Measurements from ENCODE around the gene ABR. TPM values are rescaled to one million over a fixed set of nuclear protein-coding genes. Genes with fewer than 3 reads are reported as not detected.

The ABR gene
- total RNA-seq, 4 donors from 2014 or later = 286 to 1,099 (median 522) TPM

DNA sequence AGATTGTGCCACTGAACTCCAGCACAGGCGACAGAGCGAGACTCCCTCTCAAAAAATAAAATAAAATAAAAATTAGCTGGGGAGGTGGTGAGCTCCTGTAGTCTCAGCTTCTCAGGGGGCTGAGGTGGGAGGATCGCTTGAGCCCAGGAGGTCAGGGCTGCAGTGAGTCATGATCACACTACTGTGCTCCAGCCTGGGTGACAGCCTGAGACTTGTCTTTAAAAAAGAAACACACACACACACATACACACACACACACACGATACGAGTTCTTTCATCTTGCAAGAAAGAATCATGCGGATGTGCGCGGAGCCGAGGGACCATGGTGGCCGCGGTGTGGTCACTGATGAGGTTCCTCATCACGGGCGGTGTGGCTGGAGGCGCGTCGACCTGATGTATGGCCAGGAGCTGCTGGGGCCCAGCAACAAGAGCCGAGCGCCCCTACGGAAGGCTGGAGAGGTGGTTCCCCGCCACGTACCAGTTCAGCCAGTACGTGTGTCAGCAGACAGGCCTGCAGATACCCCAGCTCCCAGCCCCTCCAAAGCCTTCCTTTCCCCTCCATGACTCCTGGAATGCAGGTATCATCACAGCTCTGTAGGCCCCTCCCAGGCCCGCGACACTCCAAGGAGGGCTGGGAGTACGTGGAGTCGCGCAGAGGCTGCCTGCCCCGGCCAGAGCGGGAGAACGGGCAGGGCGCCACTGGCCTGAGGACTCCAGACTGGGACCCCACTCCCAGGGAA, 220.9 kb downstream of the ABR start:
- WGBS, 2 donors (ENCODE audit: low coverage in 1 of 2) = 83 to 91% methylated on average over 8 to 31 of the region's 31 CpGs
- intact Hi-C loops (cut with DNase I; ENCODE audit: low total_unique reads) = no loop called here
- in situ Hi-C loops (cut with MboI; ENCODE audit: low pct_ligation_motif_present in 1 of 4, low pct_unique_long_range_greater_than_20kb in 1 of 4, low sequenced_read_pairs in 3 of 4) = no loop called here
- no peaks in the 10 kb centered on the region for H3K9me3 ChIP-seq
- H3K27me3 ChIP-seq = no peaks in the 10 kb centered on the region
- H3K4me3 ChIP-seq = no peak overlapping the region
- H3K4me1 ChIP-seq = peaks cover 0 to 8% (median 4%) of the 10 kb centered on the region in 4 donors
- no peaks in the 10 kb centered on the region for H3K36me3 ChIP-seq
- DNase-seq = no peak
- TF ChIP-seq, protein P1, sequence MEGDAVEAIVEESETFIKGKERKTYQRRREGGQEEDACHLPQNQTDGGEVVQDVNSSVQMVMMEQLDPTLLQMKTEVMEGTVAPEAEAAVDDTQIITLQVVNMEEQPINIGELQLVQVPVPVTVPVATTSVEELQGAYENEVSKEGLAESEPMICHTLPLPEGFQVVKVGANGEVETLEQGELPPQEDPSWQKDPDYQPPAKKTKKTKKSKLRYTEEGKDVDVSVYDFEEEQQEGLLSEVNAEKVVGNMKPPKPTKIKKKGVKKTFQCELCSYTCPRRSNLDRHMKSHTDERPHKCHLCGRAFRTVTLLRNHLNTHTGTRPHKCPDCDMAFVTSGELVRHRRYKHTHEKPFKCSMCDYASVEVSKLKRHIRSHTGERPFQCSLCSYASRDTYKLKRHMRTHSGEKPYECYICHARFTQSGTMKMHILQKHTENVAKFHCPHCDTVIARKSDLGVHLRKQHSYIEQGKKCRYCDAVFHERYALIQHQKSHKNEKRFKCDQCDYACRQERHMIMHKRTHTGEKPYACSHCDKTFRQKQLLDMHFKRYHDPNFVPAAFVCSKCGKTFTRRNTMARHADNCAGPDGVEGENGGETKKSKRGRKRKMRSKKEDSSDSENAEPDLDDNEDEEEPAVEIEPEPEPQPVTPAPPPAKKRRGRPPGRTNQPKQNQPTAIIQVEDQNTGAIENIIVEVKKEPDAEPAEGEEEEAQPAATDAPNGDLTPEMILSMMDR (IDR thresholded peaks at IDR 0.05) = no peak
- TF ChIP-seq POLR2AphosphoS5 (IDR thresholded peaks at IDR 0.05) (no peak), POLR2A (IDR thresholded peaks at IDR 0.05) (no peak), EP300 (IDR thresholded peaks at IDR 0.05; ENCODE audit: low read depth) (no peak)
- peak overlapping the region; percentile 60 to 83 (median 74) for H3K27ac ChIP-seq

- Histone ChIP-seq H3K4me3 (no peak overlapping the region), H3K36me3 (no peaks in the 10 kb centered on the region), H3K27me3 (no peaks in the 10 kb centered on the region), H3K27ac (peak overlapping the region; percentile 60 to 83 (median 74)), H3K9me3 (no peaks in the 10 kb centered on the region), H3K4me1 (peaks cover 0 to 8% (median 3%) of the 10 kb centered on the region in 4 donors)
- TF ChIP-seq POLR2A (IDR thresholded peaks at IDR 0.05) (no peak), POLR2AphosphoS5 (IDR thresholded peaks at IDR 0.05) (peak in 2 of 3 donors; percentile 19 to 24)
- in situ Hi-C loops (cut with MboI; ENCODE audit: low pct_ligation_motif_present in 1 of 4, low pct_unique_long_range_greater_than_20kb in 1 of 4, low sequenced_read_pairs in 3 of 4) = no loop called here
- no peak for DNase-seq
- intact Hi-C loops (cut with DNase I; ENCODE audit: low total_unique reads) = no loop called here
- 58 to 76% methylated on average over 2 to 20 of the region's 20 CpGs for WGBS, 2 donors (ENCODE audit: low coverage in 1 of 2)
Observed at GRCh38 chr17:957856-958421, 221.8 kb downstream of the ABR start.

- Histone ChIP-seq H3K9me3 (no peaks in the 10 kb centered on the region), H3K27ac (peak overlapping the region; percentile 60 to 83 (median 74)), H3K4me1 (peaks cover 0 to 8% (median 4%) of the 10 kb centered on the region in 4 donors), H3K36me3 (no peaks in the 10 kb centered on the region), H3K27me3 (no peaks in the 10 kb centered on the region), H3K4me3 (no peak overlapping the region)
- TF ChIP-seq, protein P1 (IDR thresholded peaks at IDR 0.05) = no peak
- no peak for TF ChIP-seq POLR2A (IDR thresholded peaks at IDR 0.05)
- peak in 1 of 3 donors; percentile 13 for TF ChIP-seq POLR2AphosphoS5 (IDR thresholded peaks at IDR 0.05)
- 57 to 59% methylated on average over 6 to 8 of the region's 8 CpGs for WGBS, 2 donors (ENCODE audit: low coverage in 1 of 2)
- no peak for DNase-seq
- in situ Hi-C loops (cut with MboI; ENCODE audit: low pct_ligation_motif_present in 1 of 4, low pct_unique_long_range_greater_than_20kb in 1 of 4, low sequenced_read_pairs in 3 of 4) (no loop called here), intact Hi-C loops (cut with DNase I; ENCODE audit: low total_unique reads) (no loop called here)
Observed at GRCh38 chr17:956905-957304, 222.9 kb downstream of the ABR start.

DNA sequence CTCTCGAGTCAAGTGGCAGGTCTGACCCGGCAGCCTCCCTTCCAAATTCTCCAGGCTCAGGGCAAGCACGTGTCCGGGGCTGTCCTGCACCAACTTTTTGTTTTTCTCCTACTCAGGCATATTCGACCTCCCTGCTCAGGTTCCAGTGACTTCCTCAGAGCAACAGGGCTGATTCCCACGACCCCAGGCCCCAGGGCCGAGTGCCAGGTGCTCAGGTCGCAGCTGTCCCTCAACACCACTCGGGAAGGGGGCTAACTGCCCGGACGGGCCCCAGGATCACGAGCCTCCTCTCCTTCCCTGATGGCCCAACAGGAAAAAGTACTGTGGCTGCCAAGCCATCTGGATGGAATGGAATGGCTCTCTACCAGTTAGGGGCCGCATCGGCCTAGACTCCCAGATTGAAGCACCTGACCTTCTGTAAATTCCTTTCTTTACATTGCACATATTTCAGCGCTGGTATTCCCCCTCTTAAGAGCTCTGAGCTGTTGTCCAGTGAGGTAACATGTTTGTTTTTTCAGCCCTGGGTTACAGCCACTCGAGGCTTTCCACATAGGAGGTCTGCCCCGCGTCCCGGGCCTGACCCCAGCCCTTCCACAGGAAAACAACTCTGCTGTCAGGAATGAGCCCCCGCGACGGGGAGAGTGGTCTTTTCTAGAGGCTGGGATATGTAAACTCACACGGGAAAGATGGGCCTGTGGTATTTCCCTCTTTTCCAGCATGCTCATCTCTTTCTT, 225.2 kb downstream of the ABR start:
- 46 to 51% methylated on average over 3 to 23 of the region's 23 CpGs for WGBS, 2 donors (ENCODE audit: low coverage in 1 of 2)
- H3K27me3 ChIP-seq = no peaks in the 10 kb centered on the region
- no peaks in the 10 kb centered on the region for H3K9me3 ChIP-seq
- no peak for DNase-seq
- no peaks in the 10 kb centered on the region for H3K36me3 ChIP-seq
- no peak overlapping the region for H3K4me3 ChIP-seq
- in situ Hi-C loops (cut with MboI; ENCODE audit: low pct_ligation_motif_present in 1 of 4, low pct_unique_long_range_greater_than_20kb in 1 of 4, low sequenced_read_pairs in 3 of 4) = no loop called here
- TF ChIP-seq, protein P1 (IDR thresholded peaks at IDR 0.05) = no peak
- TF ChIP-seq POLR2AphosphoS5 (IDR thresholded peaks at IDR 0.05) (peak in 1 of 3 donors; percentile 27), POLR2A (IDR thresholded peaks at IDR 0.05) (no peak), EP300 (IDR thresholded peaks at IDR 0.05; ENCODE audit: low read depth) (no peak)
- peaks cover 0 to 25% (median 11%) of the 10 kb centered on the region in 4 donors for H3K4me1 ChIP-seq
- peak overlapping the region; percentile 60 to 83 (median 74) for H3K27ac ChIP-seq
- intact Hi-C loops (cut with DNase I; ENCODE audit: low total_unique reads) = no loop called here

All from transverse colon (tissue), 4 donors.